Measurements from ENCODE around the gene PGS1. TPM values are rescaled to one million over a fixed set of nuclear protein-coding genes. Genes with fewer than 3 reads are reported as not detected.

Gene PGS1
- total and polyA plus RNA-seq, 10 of the 15 experiments (the other 5 are each of a cell fraction or from before 2014, with no cell fraction given): 1.3 to 37.6 (median 27.4) TPM

DNA sequence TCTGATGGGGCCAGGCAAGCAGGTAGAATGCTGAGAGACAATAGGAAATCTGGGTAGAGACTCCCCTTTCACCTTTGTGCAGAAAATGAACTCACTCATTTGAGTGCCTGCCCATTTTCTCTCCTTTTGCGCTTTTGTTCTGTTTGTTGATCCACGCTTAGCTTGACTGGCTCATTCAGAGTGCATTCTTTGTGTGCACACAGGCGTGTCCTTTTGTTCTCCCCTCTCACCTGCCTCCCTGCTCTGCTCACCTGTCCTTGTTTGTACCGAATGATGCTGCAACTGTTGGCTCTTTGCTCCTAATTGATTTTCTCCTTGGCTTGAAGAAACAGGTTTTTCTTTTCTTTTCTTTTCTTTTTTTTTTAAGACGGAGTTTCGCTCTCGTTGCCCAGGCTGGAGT, 15.8 kb downstream of the PGS1 start:
- H3K9ac ChIP-seq (ENCODE audit: control insufficient read depth, insufficient read depth, low read length): no peak overlapping the region
- in situ Hi-C loops (cut with MboI): no loop called here
- no peaks in the 10 kb centered on the region; the same call in none of the 2 replicates for H4K20me1 ChIP-seq (ENCODE audit: control insufficient read depth, insufficient read depth)
- ChIA-PET CTCF (no interaction called here), RAD21 (ENCODE audit: unreplicated experiment) (no interaction called here), POLR2A (no interaction called here), SMC1A (ENCODE audit: uncharacterized antibody, unreplicated experiment) (no interaction called here)
- BruUV-seq (replicated peaks): no TSS peak
- H3K4me1 ChIP-seq (ENCODE audit: control insufficient read depth, insufficient read depth, low read length): peaks cover 27% of the 10 kb centered on the region
- H3K27me3 ChIP-seq (replicated peaks in 1 of 2; ENCODE audit: control insufficient read depth in 2 of 2, insufficient read depth in 2 of 2, low read length in 1 of 2): no peaks in the 10 kb centered on the region
- 98% methylated on average over 5 of the region's 7 CpGs for WGBS (ENCODE audit: insufficient coverage, insufficient replicate concordance, low lambda C conversion rate, missing lambda C conversion rate)
- no peak for TF ChIP-seq CHD1 (IDR thresholded peaks at IDR 0.05; ENCODE audit: low read depth, low read length)
- TF ChIP-seq FOXM1 (IDR thresholded peaks at IDR 0.05; ENCODE audit: low read depth, low read length): no peak
- TF ChIP-seq NFIC (IDR thresholded peaks at IDR 0.05; ENCODE audit: low read depth, low read length): no peak
- no peak for TF ChIP-seq POLR2A (IDR thresholded peaks at IDR 0.05; ENCODE audit: low read depth, low read length)
- TF ChIP-seq NKRF (conservative IDR thresholded peaks at IDR 0.05): no peak
- TF ChIP-seq USF1 (IDR thresholded peaks at IDR 0.05; ENCODE audit: borderline replicate concordance, extremely low read length, insufficient read depth, low read depth, low read length): no peak
- no peak for TF ChIP-seq PBX3 (IDR thresholded peaks at IDR 0.05; ENCODE audit: insufficient replicate concordance, low read depth, low read length)
- TF ChIP-seq CREM (IDR thresholded peaks at IDR 0.05; ENCODE audit: low read depth): no peak
- no peak for TF ChIP-seq SIN3A (IDR thresholded peaks at IDR 0.05; ENCODE audit: low read depth, low read length)
- no peak for TF ChIP-seq NR2C2 (IDR thresholded peaks at IDR 0.05; ENCODE audit: borderline replicate concordance, control insufficient read depth, insufficient read length, low read depth)
- TF ChIP-seq ZBTB4 (CRISPR knock-in tag; IDR thresholded peaks at IDR 0.05): no peak
- no peak for TF ChIP-seq ZNF622 (IDR thresholded peaks at IDR 0.05)
- TF ChIP-seq ETV6 (conservative IDR thresholded peaks at IDR 0.05 in 1 of 2, IDR thresholded peaks at IDR 0.05 in 1 of 2; ENCODE audit: borderline replicate concordance in 1 of 2, low read depth in 1 of 2): no peak
- no peak for TF ChIP-seq RUNX3 (IDR thresholded peaks at IDR 0.05; ENCODE audit: low read length)
- no peak for TF ChIP-seq ZNF24 (IDR thresholded peaks at IDR 0.05)
- H2AFZ ChIP-seq (ENCODE audit: control insufficient read depth, low read depth, low read length): no peak overlapping the region
- ATAC-seq: no peak
- no peak overlapping the region for H3K4me3 ChIP-seq
- intact Hi-C loops (cut with micrococcal nuclease; ENCODE audit: unreplicated experiment): no loop called here
- H3K9me3 ChIP-seq (replicated peaks; ENCODE audit: control insufficient read depth, insufficient read depth, low read length): no peaks in the 10 kb centered on the region
- no peak for FAIRE-seq
- peaks cover 36% of the 10 kb centered on the region for H3K79me2 ChIP-seq (ENCODE audit: control insufficient read depth, insufficient read depth, low read length)
- H3K27ac ChIP-seq (ENCODE audit: control insufficient read depth, insufficient read depth): no peak overlapping the region
- no peak overlapping the region for H3K4me2 ChIP-seq (ENCODE audit: control insufficient read depth, insufficient read depth)
- peaks cover 27 to 38% of the 10 kb centered on the region in 2 experiments for H3K36me3 ChIP-seq (ENCODE audit: control insufficient read depth in 2 of 2, insufficient read depth in 2 of 2, low read length in 1 of 2)
- DNase-seq (ENCODE audit: low read depth, low spot score): no peak
